Large intestine (tissue), 3 donors: ENCODE results near the gene FBXL7. TPM values are rescaled to one million over a fixed set of nuclear protein-coding genes. Genes with fewer than 3 reads are reported as not detected.

ENCODE experiments used
- DNase-seq, 2 donors: peaks; one replicate each; pipeline versions ENCODE4 v3.0.0 to v3.0.0-alpha.2; 2013
- H3K27ac ChIP-seq: one replicate; pipeline ENCODE4 v1.5.1; 2013; ENCODE audit warnings: low read length
- H3K27me3 ChIP-seq: 2 replicates; pipeline ENCODE4 v1.6.1; 2013; ENCODE audit warnings: low read length; ENCODE audit not compliant: control insufficient read depth, insufficient read depth
- H3K36me3 ChIP-seq: 2 replicates; pipeline ENCODE4 v1.6.1; 2013; ENCODE audit warnings: low read length; ENCODE audit not compliant: control insufficient read depth, insufficient read depth
- H3K4me1 ChIP-seq: one replicate; pipeline ENCODE4 v1.6.1; 2013; ENCODE audit warnings: low read length; ENCODE audit not compliant: control insufficient read depth, insufficient read depth
- H3K4me3 ChIP-seq: one replicate; pipeline ENCODE4 v1.5.1; 2013; ENCODE audit warnings: low read length
- H3K9me3 ChIP-seq: one replicate; pipeline ENCODE4 v1.6.1; 2013; ENCODE audit warnings: mild to moderate bottlenecking, low read depth, low read length, moderate library complexity; ENCODE audit not compliant: control insufficient read depth
- WGBS: methylation state at CpG from one replicate; pipeline ENCODE4 v1.1.5; 2013; ENCODE audit warnings: low lambda C conversion rate; ENCODE audit not compliant: insufficient coverage; 5-methylcytosine and 5-hydroxymethylcytosine counted together
- polyA plus RNA-seq: library from polyadenylated mRNA; unstranded; fragments of 120-200 nt; gene quantifications from one replicate; pipeline ENCODE4 v1.2.1, GENCODE V29; 2013

The FBXL7 gene
- polyA plus RNA-seq, 1 donor, result 7.2 TPM

- H3K4me3 ChIP-seq, result no peak overlapping the region
- no peaks in the 10 kb centered on the region for H3K36me3 ChIP-seq
- no peaks in the 10 kb centered on the region for H3K4me1 ChIP-seq
- no peaks in the 10 kb centered on the region for H3K9me3 ChIP-seq
- DNase-seq, result no peak
- H3K27me3 ChIP-seq, result no peaks in the 10 kb centered on the region
- H3K27ac ChIP-seq, result no peak overlapping the region
- WGBS, result 98% methylated on average over 4 of the region's 7 CpGs
Observed at GRCh38 chr5:15475367-15475766, 24.6 kb upstream of the FBXL7 start.

GRCh38 chr5:15476977-15477376 lies 23.0 kb upstream of the FBXL7 start:
- H3K27me3 ChIP-seq, result no peaks in the 10 kb centered on the region
- no peak overlapping the region for H3K4me3 ChIP-seq
- no CpG with 5 or more reads among the region's 3 CpGs for WGBS
- H3K36me3 ChIP-seq, result no peaks in the 10 kb centered on the region
- no peak for DNase-seq
- no peaks in the 10 kb centered on the region for H3K9me3 ChIP-seq
- no peaks in the 10 kb centered on the region for H3K4me1 ChIP-seq
- H3K27ac ChIP-seq, result no peak overlapping the region

GRCh38 chr5:15480436-15480835 lies 19.5 kb upstream of the FBXL7 start:
- Histone ChIP-seq H3K9me3 (no peaks in the 10 kb centered on the region), H3K27me3 (no peaks in the 10 kb centered on the region), H3K36me3 (no peaks in the 10 kb centered on the region), H3K27ac (no peak overlapping the region), H3K4me3 (no peak overlapping the region), H3K4me1 (no peaks in the 10 kb centered on the region)
- DNase-seq, result no peak
- no CpG with 5 or more reads among the region's 2 CpGs for WGBS

- H3K9me3 ChIP-seq, result no peaks in the 10 kb centered on the region
- DNase-seq, result no peak
- no peaks in the 10 kb centered on the region for H3K27me3 ChIP-seq
- no peaks in the 10 kb centered on the region for H3K36me3 ChIP-seq
- WGBS, result 40% methylated on average over 1 of the region's 4 CpGs
- H3K4me3 ChIP-seq, result no peak overlapping the region
- no peak overlapping the region for H3K27ac ChIP-seq
- no peaks in the 10 kb centered on the region for H3K4me1 ChIP-seq
Observed at GRCh38 chr5:15483351-15484097, 16.5 kb upstream of the FBXL7 start.

- WGBS, result 80% methylated on average over 1 of the region's 2 CpGs
- Histone ChIP-seq H3K27me3 (no peaks in the 10 kb centered on the region), H3K27ac (no peak overlapping the region), H3K36me3 (no peaks in the 10 kb centered on the region), H3K4me1 (no peaks in the 10 kb centered on the region), H3K4me3 (no peak overlapping the region), H3K9me3 (no peaks in the 10 kb centered on the region)
- DNase-seq, result no peak
Observed at GRCh38 chr5:15487228-15487627, 12.8 kb upstream of the FBXL7 start.

GRCh38 chr5:15489571-15490235 lies 10.3 kb upstream of the FBXL7 start:
- Histone ChIP-seq H3K27me3 (no peaks in the 10 kb centered on the region), H3K4me1 (no peaks in the 10 kb centered on the region), H3K36me3 (no peaks in the 10 kb centered on the region), H3K4me3 (no peak overlapping the region), H3K27ac (no peak overlapping the region), H3K9me3 (no peaks in the 10 kb centered on the region)
- 100% methylated on average over 1 of the region's 5 CpGs for WGBS
- DNase-seq, result no peak

GRCh38 chr5:15492545-15492944 lies 7.4 kb upstream of the FBXL7 start:
- WGBS, result no CpG with 5 or more reads among the region's 1 CpG
- Histone ChIP-seq H3K36me3 (no peaks in the 10 kb centered on the region), H3K27ac (no peak overlapping the region), H3K27me3 (no peaks in the 10 kb centered on the region), H3K9me3 (no peaks in the 10 kb centered on the region), H3K4me1 (no peaks in the 10 kb centered on the region), H3K4me3 (no peak overlapping the region)
- no peak for DNase-seq

GRCh38 chr5:15493501-15493900 lies 6.5 kb upstream of the FBXL7 start:
- Histone ChIP-seq H3K4me1 (no peaks in the 10 kb centered on the region), H3K27ac (no peak overlapping the region), H3K4me3 (no peak overlapping the region), H3K27me3 (peaks cover 4% of the 10 kb centered on the region), H3K9me3 (no peaks in the 10 kb centered on the region), H3K36me3 (no peaks in the 10 kb centered on the region)
- WGBS, result no CpG with 5 or more reads among the region's 5 CpGs
- no peak for DNase-seq

GRCh38 chr5:15495026-15495425 lies 5.0 kb upstream of the FBXL7 start:
- Histone ChIP-seq H3K4me1 (no peaks in the 10 kb centered on the region), H3K9me3 (peaks cover 3% of the 10 kb centered on the region), H3K27me3 (peaks cover 12% of the 10 kb centered on the region), H3K27ac (no peak overlapping the region), H3K4me3 (no peak overlapping the region), H3K36me3 (no peaks in the 10 kb centered on the region)
- DNase-seq, result no peak
- no CpG with 5 or more reads among the region's 6 CpGs for WGBS

GRCh38 chr5:15496886-15497285 lies 3.1 kb upstream of the FBXL7 start:
- Histone ChIP-seq H3K4me1 (no peaks in the 10 kb centered on the region), H3K9me3 (peaks cover 3% of the 10 kb centered on the region), H3K27ac (no peak overlapping the region), H3K36me3 (no peaks in the 10 kb centered on the region), H3K4me3 (no peak overlapping the region), H3K27me3 (peaks cover 26% of the 10 kb centered on the region)
- no CpG with 5 or more reads among the region's 3 CpGs for WGBS
- DNase-seq, result no peak
